NCI-H2107 treated with DMSO at 0.1 percent for 48 hours (cell line): ENCODE results near the gene AGPAT1.

ENCODE experiments used
- DNase-seq: peaks from one replicate; lab custom pipeline; 2025; ENCODE audit not compliant: unreplicated experiment; lab: John Stamatoyannopoulos, UW

Gene AGPAT1

GRCh38 chr6:32126880-32127279 lies 49.0 kb downstream of the AGPAT1 start:
- no peak for DNase-seq

GRCh38 chr6:32123681-32124080 lies 52.2 kb downstream of the AGPAT1 start:
- DNase-seq, result no peak

- no peak for DNase-seq
Observed at GRCh38 chr6:32120573-32121059, 55.3 kb downstream of the AGPAT1 start.

- DNase-seq, result peak; percentile 10
Observed at GRCh38 chr6:32118782-32119628, 56.9 kb downstream of the AGPAT1 start.
